Activated T-cell treated with anti-CD3 and anti-CD28 coated beads for 48 hours (primary cell): ENCODE results near the gene LRRC8C.
"Not testable (repeated sequence)": the region's sequence is repeated elsewhere in the genome, so short reads cannot be mapped to it uniquely, and the experiment has no call there.

Experiments used
- DNase-seq: peaks from one replicate; pipeline ENCODE4 v3.0.0-alpha.2; 2020; ENCODE audit warnings: low read depth

The LRRC8C gene

DNA sequence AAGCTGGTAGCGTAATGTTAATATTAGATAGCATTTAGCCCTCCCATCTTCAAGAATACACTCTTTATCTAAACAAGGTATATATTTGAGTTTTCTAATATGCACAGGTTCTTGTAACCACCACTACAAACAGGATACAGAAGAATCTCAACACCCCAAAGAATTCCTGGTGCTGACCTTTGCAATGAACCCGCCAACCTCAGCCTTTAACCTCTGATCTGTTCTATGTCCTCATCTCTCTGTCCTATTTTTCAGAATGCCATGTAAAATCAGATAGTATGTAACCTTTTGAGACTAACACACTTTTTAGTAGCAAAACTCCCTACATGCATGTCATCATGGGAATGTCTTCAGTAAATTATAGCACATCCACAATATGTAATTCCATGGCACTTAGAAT, 71.1 kb downstream of the LRRC8C start:
- no peak for DNase-seq

- DNase-seq: not testable (repeated sequence)
Observed at GRCh38 chr1:89704885-89705284, 72.0 kb downstream of the LRRC8C start.

DNA sequence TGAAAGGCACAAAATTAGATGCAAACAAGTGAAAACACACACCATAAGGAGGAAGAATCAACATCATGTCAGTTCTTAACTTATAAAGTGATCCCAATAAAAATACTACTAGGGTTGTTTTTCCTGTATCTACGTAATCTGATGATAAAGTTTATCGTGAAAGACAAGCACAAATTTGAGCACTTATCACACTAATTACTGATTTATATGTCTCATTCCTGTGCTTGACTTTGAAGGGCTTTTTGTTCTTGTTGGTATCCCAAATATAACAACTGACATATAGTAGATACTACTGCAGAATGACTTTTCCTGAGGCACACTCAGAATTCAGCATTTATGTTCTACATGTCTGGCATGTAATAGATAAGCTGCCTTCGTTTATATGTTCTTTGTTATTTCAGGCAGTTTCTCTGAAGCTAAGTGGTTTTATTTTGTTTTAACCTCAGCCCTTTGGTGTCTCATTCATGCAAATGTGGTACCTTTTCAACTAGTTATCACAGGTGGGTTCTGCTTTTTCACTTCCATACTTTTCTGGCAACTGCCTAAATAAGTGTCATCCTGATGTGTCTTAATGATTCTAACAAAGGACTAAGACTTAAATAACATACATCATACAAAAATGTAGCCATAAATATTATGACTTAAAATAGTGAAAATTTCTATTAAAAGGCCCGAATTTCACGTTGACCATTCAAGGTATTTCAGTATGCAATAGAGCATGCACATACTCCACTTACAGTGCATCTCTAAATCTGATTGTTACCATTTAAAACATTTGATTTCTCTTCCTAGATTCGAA, 73.2 kb downstream of the LRRC8C start:
- no peak for DNase-seq

DNA sequence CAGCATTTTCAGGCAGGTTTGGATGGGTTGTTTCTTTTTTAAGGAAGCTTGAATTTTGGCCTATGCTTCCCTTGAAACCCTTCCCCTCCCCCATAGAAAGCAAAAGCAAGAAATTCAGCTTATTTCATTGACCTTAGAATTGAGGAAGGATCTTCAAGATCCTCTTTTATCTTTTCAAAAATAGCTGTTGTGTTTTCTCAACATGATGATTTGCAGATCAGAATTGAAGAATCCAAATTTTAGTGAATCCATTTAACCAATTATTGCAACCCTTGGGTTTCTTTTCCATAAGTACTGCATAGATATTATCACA, 73.7 kb downstream of the LRRC8C start:
- DNase-seq: no peak

DNA sequence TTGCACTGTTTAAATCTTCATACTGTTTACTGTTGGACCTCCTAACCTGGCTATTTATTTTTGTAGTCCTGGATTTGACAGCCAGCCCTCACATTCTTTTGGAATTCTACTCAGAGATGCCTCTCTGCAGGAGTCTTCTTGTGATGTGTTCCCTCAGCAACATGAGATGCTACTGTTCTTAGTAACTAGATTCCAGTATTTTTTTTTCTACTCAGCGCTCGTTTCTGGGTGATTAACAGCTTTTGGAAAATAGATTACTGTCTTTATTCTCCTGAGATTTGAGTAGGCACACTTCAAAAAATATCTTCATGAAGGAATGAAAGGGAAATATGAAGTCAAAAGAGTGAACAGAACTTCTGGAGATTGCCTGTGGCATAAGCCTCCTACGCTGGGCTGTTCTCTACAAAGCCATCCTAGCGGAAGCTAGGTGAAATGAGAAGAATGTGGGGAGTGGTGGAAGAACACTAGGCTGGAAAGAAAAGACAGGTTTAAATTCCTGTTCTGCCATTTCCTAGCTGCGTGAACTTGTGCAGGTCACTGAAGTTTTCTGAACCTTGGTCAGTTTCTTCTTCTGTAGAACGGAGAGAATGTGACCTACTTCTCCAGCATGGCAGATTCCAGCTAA, 75.9 kb downstream of the LRRC8C start:
- DNase-seq: no peak

- no peak for DNase-seq
Observed at GRCh38 chr1:89710498-89711139, 77.7 kb downstream of the LRRC8C start.

- DNase-seq: no peak
Observed at GRCh38 chr1:89711140-89711778, 78.3 kb downstream of the LRRC8C start.

DNA sequence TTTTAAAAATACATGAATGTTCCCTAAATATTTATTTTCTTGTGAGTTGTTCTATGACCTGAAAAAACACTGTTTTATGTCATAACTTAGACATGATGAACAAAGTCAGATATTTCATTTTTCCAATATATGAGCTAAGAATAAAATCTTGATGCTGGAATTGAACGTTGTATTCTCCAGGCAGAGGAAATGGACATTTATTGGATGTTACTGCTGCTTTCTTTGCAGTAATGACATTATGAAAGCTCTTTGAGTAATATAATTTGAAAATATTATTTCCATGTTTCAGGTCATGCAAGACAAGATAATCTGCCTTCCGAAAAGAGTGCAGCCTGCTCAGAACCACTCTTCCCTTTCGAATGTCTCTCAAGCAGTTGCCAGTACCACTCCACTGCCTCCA, 79.5 kb downstream of the LRRC8C start:
- no peak for DNase-seq

DNA sequence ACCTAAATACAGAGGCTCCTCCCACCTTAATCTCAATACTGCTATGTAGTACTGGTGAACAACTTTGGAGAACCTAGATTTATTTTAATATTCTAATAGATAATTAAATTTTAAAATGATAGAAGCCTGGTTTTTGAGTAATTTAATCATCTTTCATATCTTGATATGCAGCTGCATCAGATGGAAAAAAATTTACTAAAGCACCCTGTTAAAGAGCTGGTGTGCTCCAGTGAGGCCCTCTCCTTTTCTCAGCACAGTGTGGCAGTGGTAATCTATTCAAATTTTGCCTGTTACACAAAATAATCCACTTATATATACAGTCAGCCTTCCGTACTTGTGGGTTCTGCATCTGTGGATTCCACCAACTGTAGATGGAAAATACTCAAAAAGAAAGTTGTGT, 82.8 kb downstream of the LRRC8C start:
- no peak for DNase-seq

- no peak for DNase-seq
Observed at GRCh38 chr1:89719502-89720306, 86.8 kb downstream of the LRRC8C start.

DNA sequence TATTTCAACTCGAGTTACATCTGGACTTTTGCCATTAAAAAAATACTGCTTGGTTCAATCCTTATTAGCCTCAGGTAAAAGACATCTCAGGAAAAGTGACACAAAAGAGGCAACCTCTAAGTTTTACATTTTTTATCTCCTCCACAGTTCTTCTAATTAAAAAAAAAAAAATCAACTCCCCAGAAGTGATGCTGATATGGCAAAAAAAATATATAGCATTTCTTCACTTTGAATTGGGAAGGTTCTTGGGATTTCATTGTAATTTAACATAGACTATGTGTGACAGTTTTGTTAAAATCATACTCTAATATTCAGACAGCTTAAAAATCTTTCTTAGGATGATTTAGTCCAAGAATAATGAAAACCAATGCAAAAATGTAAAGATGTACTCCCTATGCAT, 87.9 kb downstream of the LRRC8C start:
- no peak for DNase-seq

GRCh38 chr1:89721351-89721750, 88.4 kb downstream of the LRRC8C start:
- no peak for DNase-seq

DNA sequence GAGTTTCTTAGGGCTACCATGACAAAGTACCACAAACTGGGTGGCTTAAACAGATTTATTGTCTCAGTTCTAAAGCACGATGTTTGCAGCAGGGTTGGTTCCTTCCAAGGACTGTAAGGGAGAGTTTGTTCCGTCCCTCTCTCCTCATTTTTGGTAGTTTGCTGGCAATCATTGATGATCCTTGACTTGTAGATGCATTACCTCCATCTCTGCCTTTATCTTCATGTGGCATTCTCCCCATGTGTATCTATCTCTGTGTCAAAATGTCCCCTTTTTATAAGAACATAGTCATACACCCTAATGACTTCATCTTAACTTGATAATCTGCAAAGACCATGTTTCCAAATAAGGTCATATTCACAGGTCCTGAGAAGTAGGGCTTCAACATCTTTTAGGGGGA, 90.2 kb downstream of the LRRC8C start:
- DNase-seq: no peak

- DNase-seq: no peak
Observed at GRCh38 chr1:89723863-89724262, 90.9 kb downstream of the LRRC8C start.

- peak; percentile 66 for DNase-seq
Observed at GRCh38 chr1:89724369-89725010, 91.6 kb downstream of the LRRC8C start.

GRCh38 chr1:89725011-89725370, 92.1 kb downstream of the LRRC8C start:
- DNase-seq: no peak

GRCh38 chr1:89725631-89726030, 92.7 kb downstream of the LRRC8C start:
- DNase-seq: no peak

DNA sequence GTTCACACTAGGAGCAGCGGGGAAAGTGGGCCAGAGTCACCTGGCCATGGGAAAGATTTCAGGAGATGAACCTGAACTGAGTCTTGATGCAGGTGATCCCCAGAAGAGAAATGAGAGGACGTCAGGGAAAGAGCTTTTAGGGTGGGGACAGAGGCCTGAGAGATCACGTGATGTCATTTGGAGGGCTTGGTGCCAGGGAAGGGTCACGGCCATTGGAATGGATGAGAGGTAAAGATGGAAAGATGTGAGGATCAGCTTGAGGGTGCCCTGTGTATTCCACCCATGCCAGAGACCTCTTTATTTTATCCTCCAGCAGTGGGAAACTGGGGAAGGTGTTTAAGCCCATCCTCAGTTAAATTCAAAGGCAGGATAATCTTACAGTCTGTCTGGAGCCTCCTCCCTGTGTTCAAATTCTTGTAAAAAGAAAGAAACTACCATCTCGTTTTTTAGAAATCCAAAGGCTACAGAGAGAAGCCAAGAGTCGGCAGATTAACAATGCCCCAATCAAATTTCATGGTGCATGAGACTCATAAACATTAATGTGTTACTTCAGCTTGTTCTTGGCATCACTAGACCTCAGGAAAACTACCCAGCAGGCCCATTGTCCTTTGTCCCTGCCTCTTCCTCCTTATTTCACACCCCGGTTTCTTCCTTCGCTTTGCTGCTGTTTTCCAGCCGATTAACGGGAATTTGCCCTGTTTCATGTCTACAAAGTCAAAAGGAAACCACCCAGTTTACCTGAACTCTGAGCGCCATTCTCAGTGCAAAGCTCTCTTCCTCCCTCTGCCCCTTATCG, 94.8 kb downstream of the LRRC8C start:
- no peak for DNase-seq

GRCh38 chr1:89728381-89728780, 95.5 kb downstream of the LRRC8C start:
- no peak for DNase-seq

DNA sequence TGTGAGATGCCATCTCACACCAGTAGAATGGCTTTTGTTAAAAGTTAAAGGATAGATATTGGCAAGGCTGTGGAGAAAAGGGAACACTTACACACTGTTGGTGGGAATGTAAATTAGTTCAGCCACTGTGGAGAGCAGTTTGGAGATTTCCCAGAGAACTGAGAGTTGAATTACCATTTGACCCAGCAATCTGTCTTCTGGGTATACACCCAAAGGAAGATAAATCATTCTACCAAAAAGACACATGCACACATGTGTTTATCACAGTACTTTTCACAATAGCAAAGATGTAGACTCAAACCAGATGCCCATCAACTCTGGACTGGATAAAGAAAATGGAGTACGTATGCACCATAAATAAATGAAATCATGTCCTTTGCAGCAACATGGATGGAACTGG, 99.3 kb downstream of the LRRC8C start:
- DNase-seq: no peak

DNA sequence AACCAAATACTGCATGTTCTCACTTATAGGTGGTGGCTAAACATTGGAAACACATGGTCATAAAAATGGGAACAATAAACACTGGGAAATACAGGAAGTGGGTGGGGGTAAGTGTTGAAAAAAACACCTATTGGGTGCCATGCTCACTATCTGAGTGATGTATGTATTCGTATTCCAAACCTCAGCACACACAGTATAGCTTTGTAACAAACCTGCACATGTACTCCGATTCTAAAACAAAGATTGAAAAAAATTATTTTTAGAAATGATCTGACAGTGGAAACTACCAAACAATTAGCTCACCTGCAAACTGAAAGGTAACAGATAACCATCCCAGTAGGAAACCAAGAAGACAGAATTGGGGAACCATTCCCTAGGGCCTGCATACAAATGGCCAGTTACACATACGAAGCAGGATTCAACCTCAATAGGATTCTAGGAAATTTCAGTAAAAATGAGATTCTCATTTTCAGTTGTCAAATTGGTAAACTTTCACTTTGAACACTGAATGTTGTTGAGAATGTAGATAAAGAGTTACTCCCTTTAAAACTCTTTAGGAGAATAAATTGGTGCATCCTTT, 99.8 kb downstream of the LRRC8C start:
- DNase-seq: no peak
